A673 (cell line): Measurements from ENCODE around the gene SYNE2. TPM values are rescaled to one million over a fixed set of nuclear protein-coding genes. Genes with fewer than 3 reads are reported as not detected.

ENCODE experiments used
- BruUV-seq: library from RNA; stranded (reverse); fragments of 400-500 nt; replicated peaks from 2 replicates; lab custom pipeline; 2021; lab: Mats Ljungman, UMichigan
- CTCF ChIA-PET: fragments of 300-600 bp; sonication (Branson Sonifier 250); formaldehyde crosslinking; loops from one replicate; lab custom pipeline; 2022; ENCODE audit warnings: antibody characterized with exemption; lab: Charles Lee
- POLR2A ChIA-PET: fragments of 300-600 bp; sonication (Branson Sonifier 250); formaldehyde crosslinking; loops from one replicate; lab custom pipeline; 2022; ENCODE audit warnings: antibody characterized with exemption; ENCODE audit not compliant: low non-redundant PET; lab: Charles Lee
- DNase-seq: peaks from one replicate; pipeline ENCODE4 v3.0.0-alpha.2; 2015; ENCODE audit warnings: low spot score
- H3K27ac ChIP-seq: fragments of 200-600 bp; sonication (generic); 2 replicates; pipeline ENCODE4 v1.5.1; 2016; ENCODE audit warnings: mixed run types, low read depth, mild to moderate bottlenecking, mixed read lengths, antibody characterized with exemption, low read length; ENCODE audit not compliant: poor library complexity, severe bottlenecking
- H3K27me3 ChIP-seq: fragments of 200-600 bp; sonication (generic); replicated peaks from 2 replicates; pipeline ENCODE4 v1.6.1; 2017; ENCODE audit warnings: mixed run types, low read depth, mild to moderate bottlenecking, mixed read lengths, antibody characterized with exemption, low read length; ENCODE audit not compliant: insufficient read depth, poor library complexity
- H3K36me3 ChIP-seq: fragments of 200-600 bp; sonication (generic); 2 replicates; pipeline ENCODE4 v1.6.1; 2016; ENCODE audit warnings: mixed run types, mild to moderate bottlenecking, mixed read lengths, antibody characterized with exemption, low read length; ENCODE audit not compliant: insufficient read depth, poor library complexity, severe bottlenecking
- H3K4me1 ChIP-seq: fragments of 200-600 bp; sonication (generic); 2 replicates; pipeline ENCODE4 v1.6.1; 2017; ENCODE audit warnings: mixed run types, mild to moderate bottlenecking, mixed read lengths, antibody characterized with exemption, low read length; ENCODE audit not compliant: insufficient read depth, poor library complexity, severe bottlenecking
- H3K4me3 ChIP-seq: fragments of 200-600 bp; sonication (generic); 2 replicates; pipeline ENCODE4 v1.5.1; 2016; ENCODE audit warnings: low read depth, mixed run types, mild to moderate bottlenecking, mixed read lengths, low read length; ENCODE audit not compliant: poor library complexity, severe bottlenecking
- H3K9me3 ChIP-seq: fragments of 200-600 bp; sonication (generic); 2 replicates; pipeline ENCODE4 v1.6.1; 2016; ENCODE audit warnings: mixed run types, low read depth, mild to moderate bottlenecking, mixed read lengths, antibody characterized with exemption, low read length; ENCODE audit not compliant: poor library complexity, severe bottlenecking
- CTCF ChIP-seq: fragments of 300-800, 200-600 bp; sonication (generic); conservative IDR thresholded peaks from 2 replicates; pipeline ENCODE4 v1.5.1; 2017; ENCODE audit warnings: low read depth, mild to moderate bottlenecking, antibody characterized with exemption, low read length, moderate library complexity, mixed read lengths
- EZH2 ChIP-seq: fragments of 200-600 bp; sonication (generic); IDR thresholded peaks from 2 replicates; pipeline ENCODE4 v1.6.1; 2017; ENCODE audit warnings: borderline replicate concordance, low read depth, mild to moderate bottlenecking, mixed read lengths, antibody characterized with exemption, low read length; ENCODE audit not compliant: poor library complexity, severe bottlenecking
- intact Hi-C: fragments of 100-400 bp; cut with micrococcal nuclease; formaldehyde crosslinking; loops from one replicate; pipeline ENCODE4 v1.10.0; 2022; ENCODE audit not compliant: unreplicated experiment
- total RNA-seq: library from RNA; stranded (reverse); gene quantifications from 2 replicates; pipeline ENCODE4 v1.2.3, GENCODE V29; 2021

The SYNE2 gene
- total RNA-seq, 1 experiment from 2014 or later: 68.2 TPM

- Histone ChIP-seq H3K36me3 (peaks cover 5% of the 10 kb centered on the region), H3K27ac (no peak overlapping the region), H3K4me3 (no peak overlapping the region), H3K4me1 (no peaks in the 10 kb centered on the region), H3K27me3 (no peaks in the 10 kb centered on the region), H3K9me3 (no peaks in the 10 kb centered on the region)
- POLR2A ChIA-PET: no interaction called here
- peak; percentile 13 for DNase-seq
- intact Hi-C loops: no loop called here
- BruUV-seq: no TSS peak
- CTCF ChIA-PET: no interaction called here
- no peak for TF ChIP-seq CTCF
- TF ChIP-seq EZH2: no peak
These were observed 258.0 kb downstream of the SYNE2 start for GRCh38 chr14:64110802-64111201.

- ChIA-PET POLR2A (no interaction called here), CTCF (no interaction called here)
- intact Hi-C loops: no loop called here
- no peak overlapping the region for H3K4me3 ChIP-seq
- BruUV-seq: no TSS peak
- TF ChIP-seq CTCF: no peak
- no peak for TF ChIP-seq EZH2
- no peak for DNase-seq
- no peaks in the 10 kb centered on the region for H3K36me3 ChIP-seq
- no peak overlapping the region for H3K27ac ChIP-seq
- H3K9me3 ChIP-seq: no peaks in the 10 kb centered on the region
- H3K27me3 ChIP-seq: no peaks in the 10 kb centered on the region
- no peaks in the 10 kb centered on the region for H3K4me1 ChIP-seq
These were observed 260.3 kb downstream of the SYNE2 start for GRCh38 chr14:64112867-64113678.

GRCh38 chr14:64114166-64114565 is 261.4 kb downstream of the SYNE2 start:
- no peak overlapping the region for H3K4me3 ChIP-seq
- intact Hi-C loops: no loop called here
- ChIA-PET POLR2A (no interaction called here), CTCF (no interaction called here)
- TF ChIP-seq CTCF (no peak), EZH2 (no peak)
- no peaks in the 10 kb centered on the region for H3K9me3 ChIP-seq
- H3K4me1 ChIP-seq: no peaks in the 10 kb centered on the region
- no peak overlapping the region for H3K27ac ChIP-seq
- no TSS peak for BruUV-seq
- DNase-seq: peak; percentile 21
- H3K36me3 ChIP-seq: no peaks in the 10 kb centered on the region
- H3K27me3 ChIP-seq: no peaks in the 10 kb centered on the region
